WTC11 (cell line): ENCODE results near the gene AGAP3. TPM values are rescaled to one million over a fixed set of nuclear protein-coding genes. Genes with fewer than 3 reads are reported as not detected.

Experiments
- ATAC-seq: fragments of 200-7000 bp; cut with Tn5 transposase; 2 replicates; pipeline ENCODE4 v1.10.0; 2021; ENCODE audit warnings: mild to moderate bottlenecking, moderate library complexity
- CTCF ChIA-PET: fragments of 300-600 bp; sonication (Branson Sonifier 250); formaldehyde crosslinking; loops from one replicate; lab custom pipeline; 2021; ENCODE audit warnings: antibody characterized with exemption; lab: Charles Lee
- POLR2A ChIA-PET: fragments of 350-600 bp; sonication (Branson Sonifier 250); formaldehyde crosslinking; loops from one replicate; lab custom pipeline; 2021; ENCODE audit warnings: antibody characterized with exemption; lab: Charles Lee
- DNase-seq: peaks from one replicate; pipeline ENCODE4 v3.0.0; 2021; ENCODE audit warnings: low spot score
- H3K27ac Mint-ChIP-seq: 2 replicates; pipeline ENCODE4 v1.8.0; 2021; ENCODE audit warnings: mixed read lengths
- H3K27me3 Mint-ChIP-seq: 2 replicates; pipeline ENCODE4 v1.8.0; 2021; ENCODE audit warnings: low read depth, mild to moderate bottlenecking, moderate library complexity, mixed read lengths
- H3K36me3 Mint-ChIP-seq: 2 replicates; pipeline ENCODE4 v1.8.0; 2021; ENCODE audit warnings: mixed read lengths
- H3K4me1 Mint-ChIP-seq: 2 replicates; pipeline ENCODE4 v1.8.0; 2022; ENCODE audit warnings: mixed read lengths
- H3K4me3 Mint-ChIP-seq: 2 replicates; pipeline ENCODE4 v1.8.0; 2021; ENCODE audit warnings: mild to moderate bottlenecking, moderate library complexity, mixed read lengths
- H3K9me3 Mint-ChIP-seq: 2 replicates; pipeline ENCODE4 v1.8.0; 2021; ENCODE audit warnings: mixed read lengths
- CREB1 ChIP-seq: sonication (generic); formaldehyde crosslinking; IDR thresholded peaks from 2 replicates; pipeline ENCODE4 v1.8.0; 2023; ENCODE audit warnings: mild to moderate bottlenecking, missing genetic modification reagents
- FOXK1 ChIP-seq: sonication (generic); formaldehyde crosslinking; IDR thresholded peaks from 2 replicates; pipeline ENCODE4 v1.8.0; 2022; ENCODE audit warnings: mild to moderate bottlenecking, moderate library complexity, missing genetic modification reagents
- FOXP1 ChIP-seq: sonication (generic); formaldehyde crosslinking; IDR thresholded peaks from 2 replicates; pipeline ENCODE4 v1.8.0; 2022; ENCODE audit warnings: missing genetic modification reagents, mild to moderate bottlenecking, moderate library complexity, borderline replicate concordance
- GABPB1 ChIP-seq: sonication (generic); formaldehyde crosslinking; IDR thresholded peaks from 2 replicates; pipeline ENCODE4 v1.8.1; 2023; ENCODE audit warnings: mild to moderate bottlenecking, missing genetic modification reagents
- MYBL2 ChIP-seq: sonication (generic); formaldehyde crosslinking; IDR thresholded peaks from 2 replicates; pipeline ENCODE4 v1.8.1; 2023; ENCODE audit warnings: mild to moderate bottlenecking, moderate library complexity, missing genetic modification reagents
- NR2C2 ChIP-seq: sonication (generic); formaldehyde crosslinking; IDR thresholded peaks from 2 replicates; pipeline ENCODE4 v1.8.0; 2022; ENCODE audit warnings: mild to moderate bottlenecking, missing genetic modification reagents
- NR3C1 ChIP-seq: sonication (generic); formaldehyde crosslinking; conservative IDR thresholded peaks from 2 replicates; pipeline ENCODE4 v1.8.1; 2023; ENCODE audit warnings: low read depth, mild to moderate bottlenecking, missing genetic modification reagents
- SOX15 ChIP-seq: fragments of 250-450 bp; sonication (Bioruptor Pico); IDR thresholded peaks from 2 replicates; pipeline ENCODE4 v1.9.0; 2021; ENCODE audit warnings: mild to moderate bottlenecking
- TEAD1 ChIP-seq: sonication (generic); formaldehyde crosslinking; IDR thresholded peaks from 2 replicates; pipeline ENCODE4 v1.8.0; 2022; ENCODE audit warnings: mild to moderate bottlenecking, missing genetic modification reagents
- TP53 ChIP-seq: sonication (generic); formaldehyde crosslinking; IDR thresholded peaks from 2 replicates; pipeline ENCODE4 v1.8.1; 2023; ENCODE audit warnings: mild to moderate bottlenecking, missing genetic modification reagents
- ZNF416 ChIP-seq: fragments of 250-450 bp; sonication (Bioruptor Pico); IDR thresholded peaks from 2 replicates; pipeline ENCODE4 v1.9.0; 2021; ENCODE audit warnings: mild to moderate bottlenecking, inconsistent platforms
- total RNA-seq: library from RNA; stranded (reverse); gene quantifications from 3 replicates; pipeline ENCODE4 v1.2.3, GENCODE V29; 2021
- TF ChIP-seq, protein P1 (sequence below): sonication (generic); formaldehyde crosslinking; IDR thresholded peaks from 2 replicates; pipeline ENCODE4 v1.8.0; 2023; ENCODE audit warnings: missing genetic modification reagents
- TF ChIP-seq, protein P2 (sequence below): fragments of 250-450 bp; sonication (Bioruptor Pico); IDR thresholded peaks from 2 replicates; pipeline ENCODE4 v1.9.0; 2021; ENCODE audit warnings: mild to moderate bottlenecking, borderline replicate concordance
- TF ChIP-seq, protein P3 (sequence below): sonication (generic); formaldehyde crosslinking; IDR thresholded peaks from 2 replicates; pipeline ENCODE4 v1.8.0; 2023; ENCODE audit warnings: missing genetic modification reagents, mild to moderate bottlenecking, borderline replicate concordance
- TF ChIP-seq, protein P4 (sequence below): sonication (generic); formaldehyde crosslinking; IDR thresholded peaks from 2 replicates; pipeline ENCODE4 v1.8.1; 2022; ENCODE audit warnings: mild to moderate bottlenecking, moderate library complexity, missing genetic modification reagents
- TF ChIP-seq, protein P5 (sequence below): sonication (generic); formaldehyde crosslinking; IDR thresholded peaks from 2 replicates; pipeline ENCODE4 v1.8.1; 2023; ENCODE audit warnings: mild to moderate bottlenecking, moderate library complexity, missing genetic modification reagents
- TF ChIP-seq, protein P6 (sequence below): sonication (generic); formaldehyde crosslinking; IDR thresholded peaks from 2 replicates; pipeline ENCODE4 v1.8.0; 2022; ENCODE audit warnings: mild to moderate bottlenecking, missing genetic modification reagents
- TF ChIP-seq, protein P7 (sequence below): sonication (generic); formaldehyde crosslinking; IDR thresholded peaks from 2 replicates; pipeline ENCODE4 v1.8.0; 2022; ENCODE audit warnings: missing genetic modification reagents

The AGAP3 gene
- total RNA-seq, 1 experiment from 2014 or later, result 163 TPM

DNA sequence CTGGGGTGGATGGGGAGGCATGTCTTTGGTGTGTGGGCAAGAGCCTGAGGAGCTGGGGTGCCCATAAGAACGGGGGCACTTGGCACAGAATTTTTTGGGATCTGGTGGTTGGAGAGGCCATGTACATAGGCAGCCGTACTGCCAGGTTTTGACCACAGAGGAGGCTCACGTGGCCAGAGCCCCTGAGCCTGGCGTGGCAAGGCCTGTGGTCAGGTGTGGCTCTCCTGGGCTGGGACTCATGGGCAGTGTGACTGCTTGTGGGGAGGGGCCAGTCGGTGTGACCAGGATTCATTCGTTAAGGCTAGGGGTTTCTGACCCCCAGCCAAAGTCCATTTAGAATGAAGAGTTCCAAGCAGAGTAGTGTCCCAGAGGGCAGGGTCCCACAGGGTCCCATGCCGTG lies 38.2 kb downstream of the AGAP3 start:
- Mint-ChIP-seq H3K36me3 (peaks cover 30% of the 10 kb centered on the region), H3K27ac (no peak overlapping the region), H3K4me3 (peak overlapping the region; percentile 83), H3K4me1 (peaks cover 31% of the 10 kb centered on the region), H3K27me3 (peaks cover 5% of the 10 kb centered on the region; the same call in 1 of the 2 replicates), H3K9me3 (no peaks in the 10 kb centered on the region)
- TF ChIP-seq SOX15 (CRISPR knock-in tag) (no peak), ZNF416 (no peak), NR3C1 (CRISPR knock-in tag) (no peak), FOXK1 (CRISPR knock-in tag) (no peak)
- TF ChIP-seq, protein P1, sequence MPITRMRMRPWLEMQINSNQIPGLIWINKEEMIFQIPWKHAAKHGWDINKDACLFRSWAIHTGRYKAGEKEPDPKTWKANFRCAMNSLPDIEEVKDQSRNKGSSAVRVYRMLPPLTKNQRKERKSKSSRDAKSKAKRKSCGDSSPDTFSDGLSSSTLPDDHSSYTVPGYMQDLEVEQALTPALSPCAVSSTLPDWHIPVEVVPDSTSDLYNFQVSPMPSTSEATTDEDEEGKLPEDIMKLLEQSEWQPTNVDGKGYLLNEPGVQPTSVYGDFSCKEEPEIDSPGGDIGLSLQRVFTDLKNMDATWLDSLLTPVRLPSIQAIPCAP (CRISPR knock-in tag), result no peak
- DNase-seq (no peak), ATAC-seq (no peak)
- ChIA-PET POLR2A (interaction anchor here (1.0 kb wide), 1 partner anchor 48 kb away, joined by 3 read pairs; no protein-coding TSS in a partner anchor), CTCF (interaction anchor here (0.6 to 4.2 kb wide), 40 partner anchors 8 to 161 kb away, joined by 3 to 65 read pairs (median 5); partner anchors contain the start of genes ABCB8, ABCF2, ASIC3 and CHPF2)

DNA sequence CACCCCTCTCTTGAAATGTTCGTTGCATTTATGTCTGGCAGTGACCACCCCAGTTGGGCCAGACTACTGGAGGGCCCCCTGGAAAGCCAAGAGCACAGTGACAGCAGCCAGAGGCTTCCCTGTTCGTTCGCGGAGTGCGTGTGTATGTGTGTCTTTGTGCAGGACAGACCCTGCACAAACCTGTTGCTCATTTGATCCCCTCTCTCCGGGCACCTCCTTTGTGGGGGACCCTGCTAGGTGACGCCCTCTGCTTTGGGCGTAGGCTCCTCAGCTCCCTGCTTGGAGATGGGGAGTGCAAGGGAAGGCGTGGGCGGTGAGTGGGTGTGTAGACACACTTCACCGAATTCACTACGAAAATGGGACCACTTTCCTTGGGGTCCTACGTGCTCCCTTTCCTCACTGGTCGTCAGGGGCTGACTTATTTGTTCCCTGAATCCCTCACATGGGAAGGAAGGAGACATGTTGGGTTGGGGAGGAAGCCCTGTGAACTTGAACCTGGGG lies 38.7 kb downstream of the AGAP3 start:
- H3K27ac Mint-ChIP-seq, result peak overlapping the region; percentile 49
- TF ChIP-seq, protein P2, sequence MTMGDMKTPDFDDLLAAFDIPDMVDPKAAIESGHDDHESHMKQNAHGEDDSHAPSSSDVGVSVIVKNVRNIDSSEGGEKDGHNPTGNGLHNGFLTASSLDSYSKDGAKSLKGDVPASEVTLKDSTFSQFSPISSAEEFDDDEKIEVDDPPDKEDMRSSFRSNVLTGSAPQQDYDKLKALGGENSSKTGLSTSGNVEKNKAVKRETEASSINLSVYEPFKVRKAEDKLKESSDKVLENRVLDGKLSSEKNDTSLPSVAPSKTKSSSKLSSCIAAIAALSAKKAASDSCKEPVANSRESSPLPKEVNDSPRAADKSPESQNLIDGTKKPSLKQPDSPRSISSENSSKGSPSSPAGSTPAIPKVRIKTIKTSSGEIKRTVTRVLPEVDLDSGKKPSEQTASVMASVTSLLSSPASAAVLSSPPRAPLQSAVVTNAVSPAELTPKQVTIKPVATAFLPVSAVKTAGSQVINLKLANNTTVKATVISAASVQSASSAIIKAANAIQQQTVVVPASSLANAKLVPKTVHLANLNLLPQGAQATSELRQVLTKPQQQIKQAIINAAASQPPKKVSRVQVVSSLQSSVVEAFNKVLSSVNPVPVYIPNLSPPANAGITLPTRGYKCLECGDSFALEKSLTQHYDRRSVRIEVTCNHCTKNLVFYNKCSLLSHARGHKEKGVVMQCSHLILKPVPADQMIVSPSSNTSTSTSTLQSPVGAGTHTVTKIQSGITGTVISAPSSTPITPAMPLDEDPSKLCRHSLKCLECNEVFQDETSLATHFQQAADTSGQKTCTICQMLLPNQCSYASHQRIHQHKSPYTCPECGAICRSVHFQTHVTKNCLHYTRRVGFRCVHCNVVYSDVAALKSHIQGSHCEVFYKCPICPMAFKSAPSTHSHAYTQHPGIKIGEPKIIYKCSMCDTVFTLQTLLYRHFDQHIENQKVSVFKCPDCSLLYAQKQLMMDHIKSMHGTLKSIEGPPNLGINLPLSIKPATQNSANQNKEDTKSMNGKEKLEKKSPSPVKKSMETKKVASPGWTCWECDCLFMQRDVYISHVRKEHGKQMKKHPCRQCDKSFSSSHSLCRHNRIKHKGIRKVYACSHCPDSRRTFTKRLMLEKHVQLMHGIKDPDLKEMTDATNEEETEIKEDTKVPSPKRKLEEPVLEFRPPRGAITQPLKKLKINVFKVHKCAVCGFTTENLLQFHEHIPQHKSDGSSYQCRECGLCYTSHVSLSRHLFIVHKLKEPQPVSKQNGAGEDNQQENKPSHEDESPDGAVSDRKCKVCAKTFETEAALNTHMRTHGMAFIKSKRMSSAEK, result no peak
- no peak for TF ChIP-seq CREB1 (CRISPR knock-in tag)
- TF ChIP-seq, protein P3, sequence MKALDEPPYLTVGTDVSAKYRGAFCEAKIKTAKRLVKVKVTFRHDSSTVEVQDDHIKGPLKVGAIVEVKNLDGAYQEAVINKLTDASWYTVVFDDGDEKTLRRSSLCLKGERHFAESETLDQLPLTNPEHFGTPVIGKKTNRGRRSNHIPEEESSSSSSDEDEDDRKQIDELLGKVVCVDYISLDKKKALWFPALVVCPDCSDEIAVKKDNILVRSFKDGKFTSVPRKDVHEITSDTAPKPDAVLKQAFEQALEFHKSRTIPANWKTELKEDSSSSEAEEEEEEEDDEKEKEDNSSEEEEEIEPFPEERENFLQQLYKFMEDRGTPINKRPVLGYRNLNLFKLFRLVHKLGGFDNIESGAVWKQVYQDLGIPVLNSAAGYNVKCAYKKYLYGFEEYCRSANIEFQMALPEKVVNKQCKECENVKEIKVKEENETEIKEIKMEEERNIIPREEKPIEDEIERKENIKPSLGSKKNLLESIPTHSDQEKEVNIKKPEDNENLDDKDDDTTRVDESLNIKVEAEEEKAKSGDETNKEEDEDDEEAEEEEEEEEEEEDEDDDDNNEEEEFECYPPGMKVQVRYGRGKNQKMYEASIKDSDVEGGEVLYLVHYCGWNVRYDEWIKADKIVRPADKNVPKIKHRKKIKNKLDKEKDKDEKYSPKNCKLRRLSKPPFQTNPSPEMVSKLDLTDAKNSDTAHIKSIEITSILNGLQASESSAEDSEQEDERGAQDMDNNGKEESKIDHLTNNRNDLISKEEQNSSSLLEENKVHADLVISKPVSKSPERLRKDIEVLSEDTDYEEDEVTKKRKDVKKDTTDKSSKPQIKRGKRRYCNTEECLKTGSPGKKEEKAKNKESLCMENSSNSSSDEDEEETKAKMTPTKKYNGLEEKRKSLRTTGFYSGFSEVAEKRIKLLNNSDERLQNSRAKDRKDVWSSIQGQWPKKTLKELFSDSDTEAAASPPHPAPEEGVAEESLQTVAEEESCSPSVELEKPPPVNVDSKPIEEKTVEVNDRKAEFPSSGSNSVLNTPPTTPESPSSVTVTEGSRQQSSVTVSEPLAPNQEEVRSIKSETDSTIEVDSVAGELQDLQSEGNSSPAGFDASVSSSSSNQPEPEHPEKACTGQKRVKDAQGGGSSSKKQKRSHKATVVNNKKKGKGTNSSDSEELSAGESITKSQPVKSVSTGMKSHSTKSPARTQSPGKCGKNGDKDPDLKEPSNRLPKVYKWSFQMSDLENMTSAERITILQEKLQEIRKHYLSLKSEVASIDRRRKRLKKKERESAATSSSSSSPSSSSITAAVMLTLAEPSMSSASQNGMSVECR, result no peak
- TF ChIP-seq TP53 (CRISPR knock-in tag), result no peak
- no peak for TF ChIP-seq FOXP1
- TF ChIP-seq GABPB1 (CRISPR knock-in tag), result no peak
- no peak for TF ChIP-seq MYBL2 (CRISPR knock-in tag)
- TF ChIP-seq, protein P4, sequence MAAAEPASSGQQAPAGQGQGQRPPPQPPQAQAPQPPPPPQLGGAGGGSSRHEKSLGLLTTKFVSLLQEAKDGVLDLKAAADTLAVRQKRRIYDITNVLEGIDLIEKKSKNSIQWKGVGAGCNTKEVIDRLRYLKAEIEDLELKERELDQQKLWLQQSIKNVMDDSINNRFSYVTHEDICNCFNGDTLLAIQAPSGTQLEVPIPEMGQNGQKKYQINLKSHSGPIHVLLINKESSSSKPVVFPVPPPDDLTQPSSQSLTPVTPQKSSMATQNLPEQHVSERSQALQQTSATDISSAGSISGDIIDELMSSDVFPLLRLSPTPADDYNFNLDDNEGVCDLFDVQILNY (CRISPR knock-in tag), result no peak
- TF ChIP-seq, protein P5, sequence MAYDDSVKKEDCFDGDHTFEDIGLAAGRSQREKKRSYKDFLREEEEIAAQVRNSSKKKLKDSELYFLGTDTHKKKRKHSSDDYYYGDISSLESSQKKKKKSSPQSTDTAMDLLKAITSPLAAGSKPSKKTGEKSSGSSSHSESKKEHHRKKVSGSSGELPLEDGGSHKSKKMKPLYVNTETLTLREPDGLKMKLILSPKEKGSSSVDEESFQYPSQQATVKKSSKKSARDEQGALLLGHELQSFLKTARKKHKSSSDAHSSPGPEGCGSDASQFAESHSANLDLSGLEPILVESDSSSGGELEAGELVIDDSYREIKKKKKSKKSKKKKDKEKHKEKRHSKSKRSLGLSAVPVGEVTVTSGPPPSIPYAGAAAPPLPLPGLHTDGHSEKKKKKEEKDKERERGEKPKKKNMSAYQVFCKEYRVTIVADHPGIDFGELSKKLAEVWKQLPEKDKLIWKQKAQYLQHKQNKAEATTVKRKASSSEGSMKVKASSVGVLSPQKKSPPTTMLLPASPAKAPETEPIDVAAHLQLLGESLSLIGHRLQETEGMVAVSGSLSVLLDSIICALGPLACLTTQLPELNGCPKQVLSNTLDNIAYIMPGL (CRISPR knock-in tag), result no peak
- TF ChIP-seq TEAD1, result no peak
- TF ChIP-seq NR2C2, result no peak
- TF ChIP-seq, protein P6, sequence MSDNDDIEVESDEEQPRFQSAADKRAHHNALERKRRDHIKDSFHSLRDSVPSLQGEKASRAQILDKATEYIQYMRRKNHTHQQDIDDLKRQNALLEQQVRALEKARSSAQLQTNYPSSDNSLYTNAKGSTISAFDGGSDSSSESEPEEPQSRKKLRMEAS, result no peak
- TF ChIP-seq, protein P7, sequence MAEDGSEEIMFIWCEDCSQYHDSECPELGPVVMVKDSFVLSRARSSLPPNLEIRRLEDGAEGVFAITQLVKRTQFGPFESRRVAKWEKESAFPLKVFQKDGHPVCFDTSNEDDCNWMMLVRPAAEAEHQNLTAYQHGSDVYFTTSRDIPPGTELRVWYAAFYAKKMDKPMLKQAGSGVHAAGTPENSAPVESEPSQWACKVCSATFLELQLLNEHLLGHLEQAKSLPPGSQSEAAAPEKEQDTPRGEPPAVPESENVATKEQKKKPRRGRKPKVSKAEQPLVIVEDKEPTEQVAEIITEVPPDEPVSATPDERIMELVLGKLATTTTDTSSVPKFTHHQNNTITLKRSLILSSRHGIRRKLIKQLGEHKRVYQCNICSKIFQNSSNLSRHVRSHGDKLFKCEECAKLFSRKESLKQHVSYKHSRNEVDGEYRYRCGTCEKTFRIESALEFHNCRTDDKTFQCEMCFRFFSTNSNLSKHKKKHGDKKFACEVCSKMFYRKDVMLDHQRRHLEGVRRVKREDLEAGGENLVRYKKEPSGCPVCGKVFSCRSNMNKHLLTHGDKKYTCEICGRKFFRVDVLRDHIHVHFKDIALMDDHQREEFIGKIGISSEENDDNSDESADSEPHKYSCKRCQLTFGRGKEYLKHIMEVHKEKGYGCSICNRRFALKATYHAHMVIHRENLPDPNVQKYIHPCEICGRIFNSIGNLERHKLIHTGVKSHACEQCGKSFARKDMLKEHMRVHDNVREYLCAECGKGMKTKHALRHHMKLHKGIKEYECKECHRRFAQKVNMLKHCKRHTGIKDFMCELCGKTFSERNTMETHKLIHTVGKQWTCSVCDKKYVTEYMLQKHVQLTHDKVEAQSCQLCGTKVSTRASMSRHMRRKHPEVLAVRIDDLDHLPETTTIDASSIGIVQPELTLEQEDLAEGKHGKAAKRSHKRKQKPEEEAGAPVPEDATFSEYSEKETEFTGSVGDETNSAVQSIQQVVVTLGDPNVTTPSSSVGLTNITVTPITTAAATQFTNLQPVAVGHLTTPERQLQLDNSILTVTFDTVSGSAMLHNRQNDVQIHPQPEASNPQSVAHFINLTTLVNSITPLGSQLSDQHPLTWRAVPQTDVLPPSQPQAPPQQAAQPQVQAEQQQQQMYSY, result no peak
- H3K36me3 Mint-ChIP-seq, result peaks cover 27% of the 10 kb centered on the region
- peaks cover 5% of the 10 kb centered on the region; the same call in 1 of the 2 replicates for H3K27me3 Mint-ChIP-seq
- H3K4me3 Mint-ChIP-seq, result peak overlapping the region; percentile 83
- peaks cover 31% of the 10 kb centered on the region for H3K4me1 Mint-ChIP-seq
- DNase-seq (no peak), ATAC-seq (no peak)
- H3K9me3 Mint-ChIP-seq, result no peaks in the 10 kb centered on the region
- ChIA-PET POLR2A (interaction anchor here (0.6 kb wide), 1 partner anchor 219 kb away, joined by 3 read pairs; no protein-coding TSS in a partner anchor), CTCF (interaction anchor here (0.8 to 4.2 kb wide), 21 partner anchors 8 to 121 kb away, joined by 3 to 65 read pairs (median 7); partner anchors contain the start of genes ABCF2, ASIC3, GBX1 and H2BK1)
